ENCODE results near the gene LONRF2. TPM values are rescaled to one million over a fixed set of nuclear protein-coding genes. Genes with fewer than 3 reads are reported as not detected.
"Not testable (repeated sequence)": the region's sequence is repeated elsewhere in the genome, so short reads cannot be mapped to it uniquely, and the experiment has no call there.

The LONRF2 gene
- total RNA-seq (2022) (8.7 and 9.7 TPM in 2 replicates), Bru-seq, nascent RNA (percentile 65 among the genes with signal in this experiment), BruChase-seq, experiment 1, labeled RNA remaining after a 6-hour chase (percentile 67 among the genes with signal in this experiment), BruChase-seq, experiment 2, labeled RNA remaining after a 2-hour chase (percentile 68 among the genes with signal in this experiment)
- long read RNA-seq, full-length matches to known transcripts: 1 of 4 reads
- long read RNA-seq, partial matches to known transcripts: 0 of 4 reads
- long read RNA-seq, other reads (novel, unspliced or antisense): 3 of 4 reads

DNA sequence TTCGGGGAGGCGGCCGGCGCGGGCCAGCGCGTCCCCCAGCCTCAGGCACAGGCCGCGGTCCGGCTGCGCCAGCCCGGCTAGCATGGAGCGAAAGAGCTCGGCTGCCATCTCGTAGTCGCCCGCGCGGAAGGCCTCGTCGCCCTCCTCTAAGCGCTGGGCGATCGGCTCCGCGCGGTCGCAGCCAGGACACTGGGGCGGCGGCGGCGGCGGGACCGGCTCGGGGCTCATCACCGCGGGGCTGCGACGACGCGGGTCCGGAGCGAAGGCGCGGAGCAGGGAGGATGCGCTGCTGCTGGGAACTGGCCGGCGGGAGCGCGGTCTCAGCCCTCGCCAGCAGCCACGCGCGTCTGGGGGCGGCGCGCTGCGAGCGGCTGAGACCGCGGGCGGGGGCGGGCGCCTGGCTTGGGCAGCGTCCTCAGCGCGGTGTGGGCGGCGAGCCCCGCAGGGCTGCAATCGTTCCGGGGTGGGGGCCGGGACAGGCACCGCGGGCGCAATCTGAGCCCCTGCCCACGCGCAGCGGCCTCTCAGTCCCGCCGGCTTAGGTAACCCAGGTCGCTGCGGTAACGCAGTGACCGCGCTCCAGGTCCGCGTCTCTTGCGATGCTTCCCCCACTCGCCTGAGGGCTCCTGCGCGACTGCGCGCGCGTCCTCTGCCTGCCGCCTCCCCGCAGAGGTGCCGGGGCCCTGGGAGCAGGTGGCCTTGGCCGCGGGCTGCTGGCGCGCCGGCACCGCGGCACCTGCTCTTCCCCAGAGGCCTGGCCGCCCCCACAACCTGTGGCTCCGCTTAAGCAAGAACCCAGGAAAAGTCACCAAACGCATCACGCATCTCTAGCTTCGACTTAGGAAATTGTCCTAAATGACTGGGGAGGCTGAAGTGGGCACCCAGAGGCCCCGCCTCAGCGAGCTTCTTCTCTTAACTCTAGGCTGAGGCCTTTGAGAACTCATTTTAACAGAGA is at the start of gene LONRF2:
Gene LONRF2 (minus strand): TSS at position 636 of the 955 bp plus-strand sequence. CDS start 408 bp downstream, at position 228.
- intact Hi-C loops (cut with micrococcal nuclease; ENCODE audit: unreplicated experiment): loop anchor here (2.0 to 5.0 kb wide), 3 partner anchors 35 to 59 kb away; no protein-coding TSS in a partner anchor
- H3K27me3 Mint-ChIP-seq (ENCODE audit: unreplicated experiment): no peaks in the 10 kb centered on the region
- no peak within 1 kb of the TSS for H3K27ac Mint-ChIP-seq (ENCODE audit: unreplicated experiment)
- peaks cover 6% of the 10 kb centered on the region for H3K9me3 Mint-ChIP-seq (ENCODE audit: low read depth, unreplicated experiment)
- H3K36me3 Mint-ChIP-seq (ENCODE audit: insufficient read depth, unreplicated experiment): peaks cover 34% of the 10 kb centered on the region
- CTCF ChIA-PET: interaction anchor here (1.2 to 2.6 kb wide), 4 partner anchors 31 to 59 kb away, joined by 3 to 13 read pairs (median 7); no protein-coding TSS in a partner anchor
- no TSS peak for BruUV-seq (replicated peaks)
- TF ChIP-seq, protein P1, sequence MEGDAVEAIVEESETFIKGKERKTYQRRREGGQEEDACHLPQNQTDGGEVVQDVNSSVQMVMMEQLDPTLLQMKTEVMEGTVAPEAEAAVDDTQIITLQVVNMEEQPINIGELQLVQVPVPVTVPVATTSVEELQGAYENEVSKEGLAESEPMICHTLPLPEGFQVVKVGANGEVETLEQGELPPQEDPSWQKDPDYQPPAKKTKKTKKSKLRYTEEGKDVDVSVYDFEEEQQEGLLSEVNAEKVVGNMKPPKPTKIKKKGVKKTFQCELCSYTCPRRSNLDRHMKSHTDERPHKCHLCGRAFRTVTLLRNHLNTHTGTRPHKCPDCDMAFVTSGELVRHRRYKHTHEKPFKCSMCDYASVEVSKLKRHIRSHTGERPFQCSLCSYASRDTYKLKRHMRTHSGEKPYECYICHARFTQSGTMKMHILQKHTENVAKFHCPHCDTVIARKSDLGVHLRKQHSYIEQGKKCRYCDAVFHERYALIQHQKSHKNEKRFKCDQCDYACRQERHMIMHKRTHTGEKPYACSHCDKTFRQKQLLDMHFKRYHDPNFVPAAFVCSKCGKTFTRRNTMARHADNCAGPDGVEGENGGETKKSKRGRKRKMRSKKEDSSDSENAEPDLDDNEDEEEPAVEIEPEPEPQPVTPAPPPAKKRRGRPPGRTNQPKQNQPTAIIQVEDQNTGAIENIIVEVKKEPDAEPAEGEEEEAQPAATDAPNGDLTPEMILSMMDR (IDR thresholded peaks at IDR 0.05; ENCODE audit: unreplicated experiment): no peak
- peaks cover 9% of the 10 kb centered on the region for H3K4me1 Mint-ChIP-seq (ENCODE audit: low read depth, unreplicated experiment)
- peak within 1 kb of the TSS; percentile 80 for H3K4me3 Mint-ChIP-seq (ENCODE audit: low read depth, unreplicated experiment)
- DNase-seq: peak; percentile 66

DNA sequence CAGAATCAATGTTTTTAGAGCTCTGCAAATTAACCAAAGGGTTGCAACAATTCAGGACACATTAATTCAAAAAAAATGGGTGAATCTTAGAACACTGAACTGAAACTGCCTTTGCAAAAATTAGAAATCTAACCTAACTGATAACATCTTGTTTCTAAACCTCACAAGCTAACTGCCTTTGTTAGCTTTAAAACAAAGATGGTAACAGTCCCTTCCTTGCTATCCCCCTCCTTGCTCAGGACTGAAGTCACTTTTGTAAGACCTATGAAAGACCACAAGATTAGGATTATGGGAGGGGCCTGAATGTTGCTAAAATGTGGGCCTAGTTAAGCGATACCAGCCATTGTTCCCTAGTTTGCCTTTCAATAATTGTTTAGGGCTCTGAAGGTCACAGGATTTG is 44.9 kb upstream of the LONRF2 start:
- Mint-ChIP-seq H3K4me1 (ENCODE audit: low read depth, unreplicated experiment) (peaks cover 18% of the 10 kb centered on the region), H3K9me3 (ENCODE audit: low read depth, unreplicated experiment) (peaks cover 9% of the 10 kb centered on the region), H3K4me3 (ENCODE audit: low read depth, unreplicated experiment) (no peak overlapping the region), H3K27me3 (ENCODE audit: unreplicated experiment) (no peaks in the 10 kb centered on the region), H3K36me3 (ENCODE audit: insufficient read depth, unreplicated experiment) (peaks cover 9% of the 10 kb centered on the region), H3K27ac (ENCODE audit: unreplicated experiment) (no peak overlapping the region)
- DNase-seq: no peak
- intact Hi-C loops (cut with micrococcal nuclease; ENCODE audit: unreplicated experiment): loop anchor here (5.0 kb wide), 2 partner anchors 45 to 75 kb away; partner anchors contain the start of gene LONRF2
- TF ChIP-seq, protein P1 (IDR thresholded peaks at IDR 0.05; ENCODE audit: unreplicated experiment): no peak
- BruUV-seq (replicated peaks): no TSS peak
- CTCF ChIA-PET: no interaction called here

DNA sequence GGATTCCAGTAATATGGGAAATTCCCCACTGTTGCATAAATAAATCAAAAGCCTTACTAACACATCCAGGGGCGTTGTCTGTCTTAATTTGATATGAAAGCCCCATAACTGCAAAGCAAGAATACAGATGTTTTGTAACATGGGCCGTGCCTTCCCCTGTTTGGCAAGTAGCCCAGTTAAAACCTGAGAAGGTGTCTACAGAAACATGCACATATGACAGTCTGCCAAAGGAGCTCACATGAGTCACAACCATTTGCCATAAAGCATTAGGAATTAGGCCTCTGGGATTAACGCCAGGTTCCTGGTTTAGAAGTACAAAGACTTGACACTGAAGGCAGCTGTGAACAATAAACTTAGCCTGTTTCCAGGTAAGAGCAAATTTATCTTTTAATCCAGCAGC is 43.1 kb upstream of the LONRF2 start:
- no TSS peak for BruUV-seq (replicated peaks)
- peak overlapping the region; percentile 54 for H3K27ac Mint-ChIP-seq (ENCODE audit: unreplicated experiment)
- intact Hi-C loops (cut with micrococcal nuclease; ENCODE audit: unreplicated experiment): loop anchor here (5.0 kb wide), 2 partner anchors 43 to 73 kb away; partner anchors contain the start of gene LONRF2
- H3K36me3 Mint-ChIP-seq (ENCODE audit: insufficient read depth, unreplicated experiment): peaks cover 9% of the 10 kb centered on the region
- peak; percentile 82 for DNase-seq
- H3K4me3 Mint-ChIP-seq (ENCODE audit: low read depth, unreplicated experiment): no peak overlapping the region
- H3K4me1 Mint-ChIP-seq (ENCODE audit: low read depth, unreplicated experiment): peaks cover 18% of the 10 kb centered on the region
- H3K9me3 Mint-ChIP-seq (ENCODE audit: low read depth, unreplicated experiment): peaks cover 9% of the 10 kb centered on the region
- CTCF ChIA-PET: interaction anchor here (0.6 to 1.1 kb wide), 4 partner anchors 15 to 184 kb away, joined by 3 to 11 read pairs (median 4); no protein-coding TSS in a partner anchor
- no peaks in the 10 kb centered on the region for H3K27me3 Mint-ChIP-seq (ENCODE audit: unreplicated experiment)
- TF ChIP-seq, protein P1 (IDR thresholded peaks at IDR 0.05; ENCODE audit: unreplicated experiment): no peak

DNA sequence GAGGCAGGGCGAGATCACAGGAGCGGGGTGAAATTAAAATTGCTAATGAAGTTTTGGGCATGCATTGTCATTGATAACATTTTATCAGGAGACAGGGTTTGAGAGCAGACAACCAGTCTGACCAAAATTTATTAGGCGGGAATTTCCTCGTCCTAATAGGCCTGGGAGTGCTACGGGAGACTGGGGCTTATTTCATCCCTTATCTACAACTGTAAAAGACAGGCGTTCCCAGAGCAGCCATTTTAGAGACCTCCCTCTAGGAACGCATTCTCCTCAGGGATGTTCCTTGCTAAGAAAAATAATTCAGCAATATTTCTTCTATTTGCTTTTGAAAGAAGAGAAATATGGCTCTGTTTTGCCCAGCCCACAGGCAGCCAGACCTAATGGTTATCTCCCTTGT is 40.0 kb upstream of the LONRF2 start:
- H3K27ac Mint-ChIP-seq (ENCODE audit: unreplicated experiment); BruUV-seq (replicated peaks); H3K9me3 Mint-ChIP-seq (ENCODE audit: low read depth, unreplicated experiment); CTCF ChIA-PET; H3K4me3 Mint-ChIP-seq (ENCODE audit: low read depth, unreplicated experiment); H3K27me3 Mint-ChIP-seq (ENCODE audit: unreplicated experiment); DNase-seq; H3K36me3 Mint-ChIP-seq (ENCODE audit: insufficient read depth, unreplicated experiment); intact Hi-C loops (cut with micrococcal nuclease; ENCODE audit: unreplicated experiment): not testable (repeated sequence)
- peaks cover 18% of the 10 kb centered on the region for H3K4me1 Mint-ChIP-seq (ENCODE audit: low read depth, unreplicated experiment)
